Smooth muscle cell (in vitro differentiated cells): ENCODE measurements around the gene CMTM5. TPM values are rescaled to one million over a fixed set of nuclear protein-coding genes. Genes with fewer than 3 reads are reported as not detected.

Source experiments
- DNase-seq: peaks from one replicate; lab custom pipeline; 2025; ENCODE audit not compliant: unreplicated experiment; lab: John Stamatoyannopoulos, UW
- H2AFZ ChIP-seq: fragments of 200-600 bp; sonication (generic); 2 replicates; pipeline ENCODE4 v1.6.0; 2016; ENCODE audit warnings: antibody characterized with exemption, low read depth, mild to moderate bottlenecking
- H3F3A ChIP-seq: fragments of 200-600 bp; sonication (generic); 2 replicates; pipeline ENCODE4 v1.6.0; 2017; ENCODE audit warnings: antibody characterized with exemption, low read depth
- H3K27ac ChIP-seq: fragments of 200-600 bp; sonication (generic); 2 replicates; pipeline ENCODE4 v1.5.1; 2016; ENCODE audit warnings: low read depth, mild to moderate bottlenecking
- H3K27me3 ChIP-seq: fragments of 200-600 bp; sonication (generic); 2 replicates; pipeline ENCODE4 v1.6.1; 2016; ENCODE audit warnings: low read depth, mild to moderate bottlenecking
- H3K36me3 ChIP-seq: fragments of 200-600 bp; sonication (generic); 2 replicates; pipeline ENCODE4 v1.5.1; 2016; ENCODE audit warnings: low read depth
- H3K4me1 ChIP-seq: fragments of 200-600 bp; sonication (generic); 2 replicates; pipeline ENCODE4 v1.5.1; 2016; ENCODE audit warnings: low read depth
- H3K4me2 ChIP-seq: fragments of 200-600 bp; sonication (generic); 2 replicates; pipeline ENCODE4 v1.6.0; 2016; ENCODE audit warnings: mild to moderate bottlenecking
- H3K4me3 ChIP-seq: fragments of 200-600 bp; sonication (generic); 2 replicates; pipeline ENCODE4 v1.5.1; 2016; ENCODE audit warnings: mild to moderate bottlenecking
- H3K79me2 ChIP-seq: fragments of 200-600 bp; sonication (generic); 2 replicates; pipeline ENCODE4 v1.6.0; 2016; ENCODE audit warnings: low read depth, mild to moderate bottlenecking
- H3K9ac ChIP-seq: fragments of 200-600 bp; sonication (generic); 2 replicates; pipeline ENCODE4 v1.6.0; 2016; ENCODE audit warnings: low read depth
- H3K9me3 ChIP-seq: fragments of 200-600 bp; sonication (generic); replicated peaks from 2 replicates; pipeline ENCODE4 v1.5.1; 2016; ENCODE audit warnings: low read depth
- H4K20me1 ChIP-seq: fragments of 200-600 bp; sonication (generic); 2 replicates; pipeline ENCODE4 v1.6.0; 2016; ENCODE audit warnings: low read depth
- CTCF ChIP-seq: fragments of 200-600 bp; sonication (generic); IDR thresholded peaks from 2 replicates; pipeline ENCODE4 v1.5.1; 2017; ENCODE audit warnings: borderline replicate concordance, mild to moderate bottlenecking, antibody characterized with exemption; ENCODE audit not compliant: insufficient read depth, poor library complexity, severe bottlenecking
- WGBS: methylation state at CpG from one replicate; pipeline ENCODE4 v1.1.7; 2016; ENCODE audit warnings: low lambda C conversion rate; 5-methylcytosine and 5-hydroxymethylcytosine counted together
- polyA plus RNA-seq: library from polyadenylated mRNA; unstranded; fragments of >200 nt; fragmentation: Nextera tagmentation; extraction: Ambion mirVana; gene quantifications from 2 replicates; pipeline ENCODE4 v1.2.1, GENCODE V29; 2016
- total RNA-seq: library from RNA; depleted of rRNA; stranded (reverse); fragments of >200 nt; gene quantifications from 2 replicates; pipeline ENCODE4 v1.2.3, GENCODE V29; 2014

Gene CMTM5
- total RNA-seq (not detected in 2 replicates), polyA plus RNA-seq (0.59 TPM in 1 of 2 replicates, not detected in the other)

GRCh38 chr14:23376482-23377197 lies at the start of gene CMTM5:
Gene CMTM5, plus strand, starts transcription at chr14:23377046. Its CDS starts 206 bp downstream, at chr14:23377252.
- TF ChIP-seq CTCF = no peak
- no peak within 1 kb of the TSS for H3K4me3 ChIP-seq
- no peaks in the 10 kb centered on the region for H3K79me2 ChIP-seq
- H2AFZ ChIP-seq = no peak within 1 kb of the TSS
- H3K4me1 ChIP-seq = peaks cover 7% of the 10 kb centered on the region
- 73% methylated on average over 13 of the region's 13 CpGs for WGBS
- no peak for DNase-seq
- H3F3A ChIP-seq = no peaks in the 10 kb centered on the region
- H4K20me1 ChIP-seq = no peaks in the 10 kb centered on the region
- no peak within 1 kb of the TSS for H3K4me2 ChIP-seq
- H3K27me3 ChIP-seq = no peaks in the 10 kb centered on the region
- no peak within 1 kb of the TSS for H3K27ac ChIP-seq
- no peak within 1 kb of the TSS for H3K9ac ChIP-seq
- no peaks in the 10 kb centered on the region for H3K36me3 ChIP-seq
- H3K9me3 ChIP-seq = no peaks in the 10 kb centered on the region

GRCh38 chr14:23327947-23328744 lies 48.7 kb upstream of the CMTM5 start:
- peak; percentile 83 for TF ChIP-seq CTCF
- H4K20me1 ChIP-seq = peaks cover 19% of the 10 kb centered on the region
- H3K27me3 ChIP-seq = no peaks in the 10 kb centered on the region
- no peak overlapping the region for H3K9ac ChIP-seq
- WGBS = 57% methylated on average over 4 of the region's 4 CpGs
- peaks cover 9% of the 10 kb centered on the region for H3K79me2 ChIP-seq
- no peak overlapping the region for H3K4me3 ChIP-seq
- DNase-seq = no peak
- H3K4me1 ChIP-seq = peaks cover 6% of the 10 kb centered on the region
- H3K4me2 ChIP-seq = no peak overlapping the region
- peaks cover 26% of the 10 kb centered on the region for H3F3A ChIP-seq
- H3K36me3 ChIP-seq = no peaks in the 10 kb centered on the region
- no peak overlapping the region for H3K27ac ChIP-seq
- no peak overlapping the region for H2AFZ ChIP-seq
- no peaks in the 10 kb centered on the region for H3K9me3 ChIP-seq

- Histone ChIP-seq H3K9me3 (no peaks in the 10 kb centered on the region), H3K9ac (no peak overlapping the region), H3K27ac (no peak overlapping the region), H3K4me3 (no peak overlapping the region), H3K4me1 (no peaks in the 10 kb centered on the region), H3F3A (no peaks in the 10 kb centered on the region), H3K79me2 (no peaks in the 10 kb centered on the region), H4K20me1 (no peaks in the 10 kb centered on the region), H3K36me3 (no peaks in the 10 kb centered on the region), H3K27me3 (no peaks in the 10 kb centered on the region), H3K4me2 (no peak overlapping the region), H2AFZ (no peak overlapping the region)
- DNase-seq = no peak
- TF ChIP-seq CTCF = no peak
- 92% methylated on average over 5 of the region's 5 CpGs for WGBS
These were observed 41.2 kb upstream of the CMTM5 start for GRCh38 chr14:23335623-23336022.
